Measurements from ENCODE around the gene FBXL7.

DNA sequence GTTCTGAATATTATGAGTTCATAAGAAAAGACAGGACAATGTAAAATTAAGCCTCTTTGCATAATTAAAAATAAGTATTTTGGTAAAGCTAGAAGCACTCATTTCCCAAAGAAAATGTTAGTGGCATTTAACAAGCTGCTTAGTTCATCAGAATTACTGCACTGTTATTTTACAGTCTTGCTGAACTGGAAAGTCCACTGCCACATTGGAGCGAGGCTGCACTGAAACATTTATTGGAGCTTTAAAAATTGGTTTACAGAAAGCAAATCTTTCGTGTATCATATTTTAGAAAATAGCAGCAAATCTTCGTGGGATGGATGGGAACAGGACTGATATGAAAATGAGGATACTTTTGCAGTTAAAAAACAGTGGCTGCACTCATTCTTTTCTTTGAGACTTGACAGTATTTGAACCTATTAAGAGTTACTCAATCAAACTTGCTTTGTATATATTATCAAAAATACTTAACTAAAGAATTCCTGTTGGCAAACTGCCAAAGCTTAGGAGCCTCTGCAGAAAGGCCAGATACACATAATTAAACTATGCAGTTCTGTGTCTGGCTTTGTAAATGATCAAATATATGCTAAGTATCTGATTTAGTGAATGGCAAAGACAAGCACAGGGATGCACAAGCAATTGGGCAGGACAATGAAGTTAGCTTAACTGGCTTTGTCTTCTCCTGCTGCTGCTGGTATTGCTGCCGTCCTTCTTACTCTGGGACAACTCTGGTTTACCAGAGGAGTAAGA is 16.5 kb upstream of the FBXL7 start:
- TF ChIP-seq, protein P1, sequence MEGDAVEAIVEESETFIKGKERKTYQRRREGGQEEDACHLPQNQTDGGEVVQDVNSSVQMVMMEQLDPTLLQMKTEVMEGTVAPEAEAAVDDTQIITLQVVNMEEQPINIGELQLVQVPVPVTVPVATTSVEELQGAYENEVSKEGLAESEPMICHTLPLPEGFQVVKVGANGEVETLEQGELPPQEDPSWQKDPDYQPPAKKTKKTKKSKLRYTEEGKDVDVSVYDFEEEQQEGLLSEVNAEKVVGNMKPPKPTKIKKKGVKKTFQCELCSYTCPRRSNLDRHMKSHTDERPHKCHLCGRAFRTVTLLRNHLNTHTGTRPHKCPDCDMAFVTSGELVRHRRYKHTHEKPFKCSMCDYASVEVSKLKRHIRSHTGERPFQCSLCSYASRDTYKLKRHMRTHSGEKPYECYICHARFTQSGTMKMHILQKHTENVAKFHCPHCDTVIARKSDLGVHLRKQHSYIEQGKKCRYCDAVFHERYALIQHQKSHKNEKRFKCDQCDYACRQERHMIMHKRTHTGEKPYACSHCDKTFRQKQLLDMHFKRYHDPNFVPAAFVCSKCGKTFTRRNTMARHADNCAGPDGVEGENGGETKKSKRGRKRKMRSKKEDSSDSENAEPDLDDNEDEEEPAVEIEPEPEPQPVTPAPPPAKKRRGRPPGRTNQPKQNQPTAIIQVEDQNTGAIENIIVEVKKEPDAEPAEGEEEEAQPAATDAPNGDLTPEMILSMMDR (optimal IDR thresholded peaks at IDR 0.05 in 1 of 3, IDR thresholded peaks at IDR 0.05 in 1 of 3, conservative IDR thresholded peaks at IDR 0.05 in 1 of 3; ENCODE audit: extremely low read depth in 1 of 3, insufficient read depth in 2 of 3, low read length in 3 of 3): no peak
- TF ChIP-seq EZH2 (IDR thresholded peaks at IDR 0.05; ENCODE audit: low read length): no peak
